NCI-H524 (cell line): Measurements from ENCODE around the gene RUNDC3A.

Experiments
- DNase-seq, 2 experiments: peaks; one replicate each; lab custom pipeline; 2025; lab: John Stamatoyannopoulos, UW

Gene RUNDC3A

DNA sequence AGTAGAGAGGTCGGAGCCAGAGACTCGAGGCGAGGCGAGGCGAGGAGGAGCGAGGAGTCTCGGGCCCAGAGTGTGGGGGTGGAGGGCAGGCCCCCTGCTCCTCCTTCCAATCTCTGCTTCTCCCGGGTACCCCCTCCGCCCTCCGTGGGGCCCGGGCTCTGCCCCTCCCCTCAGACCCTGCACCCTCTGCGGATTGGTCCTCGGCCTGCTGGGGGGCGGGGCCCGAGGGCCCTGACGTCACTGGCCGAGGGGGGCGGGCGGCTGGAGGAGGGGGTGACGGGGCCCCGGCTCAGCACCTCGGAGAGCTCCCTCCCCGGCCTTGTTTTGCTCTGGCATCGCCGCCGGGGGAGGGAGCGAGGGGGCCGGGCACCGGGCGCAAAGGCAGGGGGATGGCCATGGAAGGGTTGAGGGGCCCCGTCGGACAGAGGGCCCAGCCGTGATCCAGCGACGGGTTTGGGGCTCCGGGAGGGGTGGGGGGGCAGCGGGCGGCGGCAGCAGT lies at the start of gene RUNDC3A:
TSS of gene RUNDC3A (plus strand) at position 282 of the 499 bp plus-strand sequence. CDS start 232 bp downstream, outside the sequence.
- peak; percentile 94 to 96 for DNase-seq

- no peak for DNase-seq
These were observed 49.5 kb upstream of the RUNDC3A start for GRCh38 chr17:44258811-44259351.

DNA sequence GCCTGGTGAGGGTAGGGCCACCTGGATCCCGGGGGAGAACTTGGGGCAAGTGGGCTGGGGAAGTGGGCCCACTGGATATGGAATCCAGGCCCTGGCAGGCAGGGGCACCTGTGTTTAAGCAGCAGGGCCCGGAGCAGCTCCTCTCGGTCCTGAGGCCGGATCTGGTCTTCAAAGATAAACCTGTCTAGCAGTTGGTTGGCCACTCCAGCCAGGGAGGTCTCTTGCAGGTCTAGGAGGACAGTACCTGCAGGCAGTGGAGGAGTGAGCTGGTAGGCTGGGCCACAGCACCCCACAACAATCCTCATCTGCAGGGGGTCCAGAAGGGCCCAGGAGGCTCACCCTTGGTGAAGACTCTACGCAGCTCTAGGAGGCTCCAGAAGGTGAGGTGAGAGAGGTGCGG lies 48.1 kb upstream of the RUNDC3A start:
- no peak for DNase-seq

DNA sequence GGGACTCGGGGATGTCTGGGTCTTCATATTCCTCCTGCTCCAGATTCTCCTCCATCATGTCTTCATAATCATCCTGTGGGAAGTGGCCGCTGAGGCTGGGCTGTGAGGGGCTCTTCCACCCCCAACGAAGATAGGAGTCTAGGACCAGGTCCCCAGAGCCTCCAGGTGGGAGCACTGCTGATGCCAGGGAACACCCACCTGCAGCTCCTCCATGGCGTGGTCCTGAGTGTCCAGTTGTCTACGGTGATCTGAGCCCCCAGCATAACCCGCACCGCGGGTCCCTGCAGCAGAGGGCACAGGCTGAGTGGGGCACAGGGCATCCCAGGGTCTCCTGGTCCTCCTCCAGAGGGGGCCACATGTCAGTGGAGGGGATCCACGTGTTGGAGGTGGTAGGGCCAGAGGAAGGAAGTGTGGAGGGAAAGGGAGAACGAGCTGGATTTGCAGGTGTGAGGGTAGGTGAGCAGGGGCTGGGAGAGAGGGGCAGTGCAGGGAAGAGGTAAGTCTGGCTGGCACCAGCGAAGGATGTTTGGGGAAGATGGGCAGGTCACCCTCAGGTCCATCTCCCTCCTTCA lies 45.7 kb upstream of the RUNDC3A start:
- no peak for DNase-seq

DNA sequence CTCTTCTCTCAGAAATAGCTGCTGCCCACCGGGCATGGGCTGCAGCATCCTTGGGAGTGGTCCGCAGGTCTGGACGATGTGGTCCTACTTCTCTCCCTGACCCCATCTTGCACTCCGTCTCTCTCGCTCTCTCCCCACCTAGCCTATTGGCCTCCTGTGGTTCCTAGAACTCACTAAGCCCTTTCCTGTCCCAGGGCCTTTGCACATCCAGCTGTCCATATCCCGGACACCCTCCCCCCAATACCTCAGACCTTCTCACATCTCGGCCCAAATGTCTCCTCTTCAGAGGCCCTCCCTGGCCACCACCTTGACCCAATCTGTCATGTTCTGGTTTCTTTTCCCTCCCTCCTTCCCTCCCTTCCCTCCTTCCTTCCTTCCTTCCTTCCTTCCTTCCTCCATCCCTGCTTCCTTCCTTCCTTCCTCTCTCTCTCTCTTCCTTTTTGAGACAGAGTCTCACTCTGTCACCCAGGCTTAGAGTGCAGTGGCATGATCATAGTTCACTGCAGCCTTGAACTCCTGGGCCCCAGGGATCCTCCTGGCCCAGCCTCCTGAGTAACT lies 45.0 kb upstream of the RUNDC3A start:
- no peak for DNase-seq

GRCh38 chr17:44266402-44267164 lies 41.8 kb upstream of the RUNDC3A start:
- DNase-seq = peak in 1 of 2 experiments; percentile 42

DNA sequence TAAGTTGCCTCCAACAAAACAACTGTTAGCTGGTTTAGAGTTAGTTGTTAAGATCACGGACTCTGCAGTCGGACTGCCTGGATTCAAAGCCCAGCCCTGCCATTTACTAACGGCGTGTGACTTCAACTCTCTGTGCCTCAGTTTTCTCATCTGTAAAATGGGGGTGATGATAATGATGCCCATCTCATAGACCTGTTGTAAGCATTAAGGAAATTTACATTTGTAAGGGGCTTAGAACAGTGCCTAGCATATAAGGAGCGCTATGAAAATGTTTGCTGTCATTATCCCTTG lies 41.3 kb upstream of the RUNDC3A start:
- no peak for DNase-seq

DNA sequence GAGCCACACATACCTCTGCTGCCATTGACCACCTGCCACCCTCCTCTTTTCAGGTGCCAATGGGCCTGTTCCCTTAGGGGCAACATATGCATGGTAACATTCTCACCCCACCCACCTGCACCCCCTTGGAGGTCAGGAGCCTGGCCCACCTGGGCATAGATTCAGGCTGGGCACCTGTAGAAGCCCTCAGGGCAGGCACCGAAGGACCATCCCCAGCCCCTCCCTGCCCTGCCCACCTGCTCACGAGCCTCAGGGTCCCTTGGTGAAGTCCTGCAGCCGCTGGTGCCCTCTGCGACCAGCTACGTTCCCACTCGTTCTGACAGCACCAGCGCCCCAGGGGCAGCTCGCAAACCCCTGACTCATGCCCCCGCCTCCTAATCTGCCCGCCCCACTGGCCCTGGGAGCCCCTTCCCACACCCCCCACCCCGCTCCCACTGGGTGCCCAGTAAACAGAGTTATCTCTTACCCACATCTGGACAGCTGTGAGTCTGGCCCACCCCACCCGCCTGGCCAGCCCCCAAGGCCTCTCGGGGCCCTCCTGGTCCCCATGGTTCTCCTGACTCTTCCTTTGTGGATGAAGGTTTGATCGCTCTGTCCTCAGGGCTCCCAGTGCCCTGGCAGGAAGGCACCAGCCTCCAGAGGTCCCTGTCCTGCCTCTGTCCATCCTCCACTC lies 40.4 kb upstream of the RUNDC3A start, which contains the start of gene SLC4A1:
TSS of gene SLC4A1 (minus strand) at position 318 of the 673 bp plus-strand sequence. CDS start 5,269 bp downstream, outside the sequence.
- no peak for DNase-seq

DNA sequence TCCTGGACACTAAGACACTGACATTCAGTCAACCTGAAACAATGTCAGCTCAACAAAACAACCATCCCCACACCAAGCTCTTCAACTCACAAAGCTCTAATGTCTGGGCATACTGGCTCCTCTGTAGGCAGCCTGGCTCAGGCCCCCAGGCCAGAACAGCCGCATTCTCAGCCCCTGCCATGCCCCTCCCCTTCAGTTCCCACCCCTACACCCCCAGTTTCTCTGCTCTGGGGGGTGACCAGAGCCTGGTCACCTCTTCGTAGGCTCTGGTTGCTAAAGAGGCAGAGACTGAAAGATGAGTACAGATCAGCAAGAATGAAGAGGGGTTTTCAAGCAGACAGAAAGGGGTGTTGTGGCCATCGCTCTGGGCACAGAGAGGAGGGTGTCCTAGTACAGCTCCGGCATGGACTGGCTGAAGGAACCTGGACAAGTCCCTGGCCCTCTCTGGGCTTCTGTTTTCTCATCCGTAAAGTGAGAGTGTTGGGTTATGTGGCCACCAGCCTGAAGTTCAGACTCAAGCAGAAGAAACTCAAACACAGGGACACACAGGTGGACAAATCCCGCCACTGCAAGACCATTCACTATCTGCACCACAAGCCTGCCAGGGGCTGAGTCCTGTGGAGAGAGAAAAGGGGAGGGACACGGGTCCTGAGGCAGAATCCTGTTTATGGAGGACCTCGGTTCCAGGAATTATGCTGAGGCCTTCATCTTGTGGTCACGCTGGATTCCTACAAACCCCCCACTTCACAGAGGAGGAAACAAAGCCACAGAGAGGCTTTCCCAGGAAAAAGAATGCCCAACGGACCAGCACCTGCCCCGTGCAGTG lies 39.5 kb upstream of the RUNDC3A start:
- no peak for DNase-seq

DNA sequence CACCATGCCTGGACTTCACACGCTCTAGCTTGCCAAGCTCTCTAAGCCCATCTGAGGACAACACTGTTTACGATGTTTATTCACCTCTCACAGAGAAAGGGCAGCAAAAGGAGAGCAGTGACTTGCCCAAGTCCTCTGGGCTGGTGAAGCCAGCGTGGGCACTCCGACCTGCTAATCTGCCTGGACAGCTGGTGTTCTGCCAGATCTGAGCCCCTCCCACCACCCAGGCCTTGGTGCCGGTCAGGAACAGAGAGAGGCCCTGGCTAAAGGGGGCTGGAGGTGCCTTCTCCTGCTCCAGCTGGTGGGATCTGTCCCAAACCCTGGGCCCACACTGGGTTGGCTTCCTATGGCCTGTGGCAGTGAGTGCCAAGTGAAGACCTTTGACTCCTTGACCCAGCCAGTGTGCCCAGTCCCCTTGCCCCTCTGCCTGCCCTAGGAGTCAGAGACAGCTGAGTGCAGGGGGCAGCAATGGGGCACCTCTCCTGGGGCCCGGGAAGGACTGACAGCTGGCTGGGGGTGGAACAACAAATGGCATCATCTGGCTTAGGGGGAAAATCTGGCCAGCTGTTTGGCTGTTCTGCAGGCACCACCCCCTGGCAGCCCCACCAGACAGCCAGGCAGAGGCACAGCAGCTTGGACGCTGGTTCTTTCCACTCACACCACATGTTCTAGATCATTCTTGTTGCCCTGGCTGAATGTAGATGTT lies 38.7 kb upstream of the RUNDC3A start:
- peak; percentile 67 to 94 for DNase-seq

DNA sequence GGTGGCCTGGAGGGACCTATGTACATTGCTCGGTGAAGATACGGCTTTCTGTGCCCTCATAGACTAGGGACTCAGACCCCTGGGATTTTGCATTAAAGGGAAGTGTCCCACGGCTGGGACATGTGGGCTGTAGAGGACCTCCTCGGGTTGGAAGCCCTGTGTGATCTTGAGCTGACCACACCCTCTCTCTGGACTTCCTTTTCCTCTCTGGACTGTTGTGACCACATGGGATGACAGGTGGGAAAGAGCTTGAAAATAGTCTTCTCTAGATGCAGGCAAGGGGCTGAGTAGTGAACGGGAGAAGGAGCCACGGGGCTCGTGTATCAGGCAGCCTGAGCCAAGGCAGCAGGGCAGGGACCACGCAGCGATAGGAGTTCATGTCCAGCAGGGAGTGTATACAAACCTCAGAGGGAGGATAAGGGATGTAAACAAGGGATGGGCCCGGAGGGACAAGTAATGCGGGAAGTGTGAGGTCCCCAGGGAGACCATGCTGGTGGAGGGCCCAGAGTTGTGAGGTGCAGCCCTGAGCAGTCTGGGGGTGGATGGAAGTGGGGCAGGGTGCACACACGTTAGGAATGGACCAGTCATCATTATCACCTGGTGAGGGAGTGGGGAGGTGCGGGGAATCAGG lies 36.0 kb upstream of the RUNDC3A start:
- DNase-seq = no peak

GRCh38 chr17:44272954-44273353 lies 35.4 kb upstream of the RUNDC3A start:
- no peak for DNase-seq

GRCh38 chr17:44273607-44274006 lies 34.8 kb upstream of the RUNDC3A start:
- no peak for DNase-seq

- DNase-seq = no peak
These were observed 30.4 kb upstream of the RUNDC3A start for GRCh38 chr17:44277976-44278375.

- no peak for DNase-seq
These were observed 29.1 kb upstream of the RUNDC3A start for GRCh38 chr17:44279346-44279665.

DNA sequence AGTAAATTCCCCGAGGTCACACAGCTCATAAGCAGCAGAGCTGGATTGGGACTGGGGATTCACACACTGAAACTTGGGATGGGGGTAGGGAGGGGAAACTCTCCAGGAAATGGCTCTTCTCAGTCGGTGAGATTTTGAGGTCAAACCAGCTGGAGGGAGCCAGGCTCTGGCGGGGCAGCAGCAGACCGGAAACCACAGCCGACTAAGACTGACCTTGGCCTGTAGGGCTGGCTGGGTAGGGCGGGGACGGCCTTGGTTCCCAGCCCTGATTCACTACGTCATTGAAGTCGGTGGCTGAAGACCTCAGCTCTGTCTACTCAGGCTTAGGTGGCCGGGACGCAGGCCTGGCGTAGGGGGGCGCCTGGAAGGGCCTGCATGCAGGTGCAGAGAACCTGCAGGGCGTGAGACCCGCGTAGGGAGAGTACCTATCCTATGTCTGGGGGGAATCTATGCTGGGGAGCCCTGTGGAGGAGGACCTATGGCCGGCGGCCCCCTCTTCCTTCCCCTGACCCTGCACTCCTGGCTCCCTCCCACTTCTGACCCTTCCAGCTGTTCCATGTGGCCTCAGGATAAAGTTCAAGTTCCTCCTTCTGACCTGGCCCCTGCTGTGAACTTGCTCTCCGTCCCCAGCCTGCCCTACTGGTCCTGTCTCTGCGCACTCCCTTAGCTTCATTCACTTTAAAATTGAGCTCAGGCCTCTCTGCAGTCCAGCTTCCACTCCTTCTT lies 28.6 kb upstream of the RUNDC3A start:
- no peak for DNase-seq

GRCh38 chr17:44280392-44280937 lies 27.9 kb upstream of the RUNDC3A start:
- DNase-seq = no peak

DNA sequence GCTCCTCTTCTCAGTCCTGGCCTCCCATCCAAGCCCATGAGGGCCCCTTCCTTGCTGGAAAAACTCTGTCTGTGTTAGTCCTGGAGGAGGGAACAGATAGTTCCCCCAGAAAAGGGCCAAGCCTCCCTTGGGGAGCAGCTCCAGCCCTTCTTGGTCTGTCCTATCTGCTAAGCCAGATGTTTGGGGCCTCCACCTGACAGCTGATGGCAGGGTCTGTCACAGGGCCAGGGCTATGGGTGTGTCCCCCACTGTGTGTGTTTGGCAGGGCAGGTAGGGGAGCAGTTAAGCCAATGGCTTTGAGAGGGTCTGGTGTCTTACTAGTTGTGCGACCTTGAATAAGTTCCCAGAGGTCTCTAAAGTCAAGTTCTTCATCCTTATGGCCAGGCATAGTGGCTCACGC lies 26.8 kb upstream of the RUNDC3A start:
- DNase-seq = no peak

- no peak for DNase-seq
These were observed 26.1 kb upstream of the RUNDC3A start for GRCh38 chr17:44282264-44282663.
